WTC11 (cell line): ENCODE measurements around the gene SMIM20. TPM values are rescaled to one million over a fixed set of nuclear protein-coding genes. Genes with fewer than 3 reads are reported as not detected.

Experiments
- ATAC-seq: fragments of 200-7000 bp; cut with Tn5 transposase; 2 replicates; pipeline ENCODE4 v1.10.0; 2021; ENCODE audit warnings: mild to moderate bottlenecking, moderate library complexity
- CTCF ChIA-PET: fragments of 300-600 bp; sonication (Branson Sonifier 250); formaldehyde crosslinking; loops from one replicate; lab custom pipeline; 2021; ENCODE audit warnings: antibody characterized with exemption; lab: Charles Lee
- POLR2A ChIA-PET: fragments of 350-600 bp; sonication (Branson Sonifier 250); formaldehyde crosslinking; loops from one replicate; lab custom pipeline; 2021; ENCODE audit warnings: antibody characterized with exemption; lab: Charles Lee
- DNase-seq: peaks from one replicate; pipeline ENCODE4 v3.0.0; 2021; ENCODE audit warnings: low spot score
- H3K27ac Mint-ChIP-seq: 2 replicates; pipeline ENCODE4 v1.8.0; 2021; ENCODE audit warnings: mixed read lengths
- H3K27me3 Mint-ChIP-seq: 2 replicates; pipeline ENCODE4 v1.8.0; 2021; ENCODE audit warnings: low read depth, mild to moderate bottlenecking, moderate library complexity, mixed read lengths
- H3K36me3 Mint-ChIP-seq: 2 replicates; pipeline ENCODE4 v1.8.0; 2021; ENCODE audit warnings: mixed read lengths
- H3K4me1 Mint-ChIP-seq: 2 replicates; pipeline ENCODE4 v1.8.0; 2022; ENCODE audit warnings: mixed read lengths
- H3K4me3 Mint-ChIP-seq: 2 replicates; pipeline ENCODE4 v1.8.0; 2021; ENCODE audit warnings: mild to moderate bottlenecking, moderate library complexity, mixed read lengths
- H3K9me3 Mint-ChIP-seq: 2 replicates; pipeline ENCODE4 v1.8.0; 2021; ENCODE audit warnings: mixed read lengths
- EMX1 ChIP-seq: fragments of 250-450 bp; sonication (Bioruptor Pico); IDR thresholded peaks from 2 replicates; pipeline ENCODE4 v1.8.0; 2021; ENCODE audit warnings: mild to moderate bottlenecking
- FOXP1 ChIP-seq: sonication (generic); formaldehyde crosslinking; IDR thresholded peaks from 2 replicates; pipeline ENCODE4 v1.8.0; 2022; ENCODE audit warnings: missing genetic modification reagents, mild to moderate bottlenecking, moderate library complexity, borderline replicate concordance
- JAZF1 ChIP-seq: fragments of 250-450 bp; sonication (Bioruptor Pico); IDR thresholded peaks from 2 replicates; pipeline ENCODE4 v1.9.0; 2021; ENCODE audit warnings: moderate library complexity, mild to moderate bottlenecking, inconsistent platforms
- KAT7 ChIP-seq: sonication (generic); formaldehyde crosslinking; IDR thresholded peaks from 2 replicates; pipeline ENCODE4 v1.8.1; 2023; ENCODE audit warnings: missing genetic modification reagents, mild to moderate bottlenecking, borderline replicate concordance
- MXD4 ChIP-seq: fragments of 250-450 bp; sonication (Bioruptor Pico); IDR thresholded peaks from 2 replicates; pipeline ENCODE4 v1.8.0; 2021; ENCODE audit warnings: mild to moderate bottlenecking, moderate library complexity, borderline replicate concordance
- NR2C2 ChIP-seq: sonication (generic); formaldehyde crosslinking; IDR thresholded peaks from 2 replicates; pipeline ENCODE4 v1.8.0; 2022; ENCODE audit warnings: mild to moderate bottlenecking, missing genetic modification reagents
- RORB ChIP-seq: fragments of 250-450 bp; sonication (Bioruptor Pico); IDR thresholded peaks from 2 replicates; pipeline ENCODE4 v1.9.0; 2021; ENCODE audit warnings: mild to moderate bottlenecking
- SP1 ChIP-seq: sonication (generic); formaldehyde crosslinking; conservative IDR thresholded peaks from 2 replicates; pipeline ENCODE4 v1.8.1; 2022; ENCODE audit warnings: missing genetic modification reagents
- TCF7 ChIP-seq: sonication (generic); formaldehyde crosslinking; IDR thresholded peaks from 2 replicates; pipeline ENCODE4 v1.8.0; 2022; ENCODE audit warnings: mild to moderate bottlenecking, low read depth, missing genetic modification reagents, moderate library complexity
- TEAD1 ChIP-seq: sonication (generic); formaldehyde crosslinking; IDR thresholded peaks from 2 replicates; pipeline ENCODE4 v1.8.0; 2022; ENCODE audit warnings: mild to moderate bottlenecking, missing genetic modification reagents
- TP53 ChIP-seq: sonication (generic); formaldehyde crosslinking; IDR thresholded peaks from 2 replicates; pipeline ENCODE4 v1.8.1; 2023; ENCODE audit warnings: mild to moderate bottlenecking, missing genetic modification reagents
- ZBTB21 ChIP-seq: sonication (generic); formaldehyde crosslinking; IDR thresholded peaks from 2 replicates; pipeline ENCODE4 v1.8.1; 2023; ENCODE audit warnings: mild to moderate bottlenecking, missing genetic modification reagents, borderline replicate concordance
- ZNF121 ChIP-seq: sonication (generic); formaldehyde crosslinking; IDR thresholded peaks from 2 replicates; pipeline ENCODE4 v1.8.0; 2023; ENCODE audit warnings: missing genetic modification reagents
- ZNF138 ChIP-seq: sonication (generic); formaldehyde crosslinking; conservative IDR thresholded peaks from 2 replicates; pipeline ENCODE4 v1.8.1; 2022; ENCODE audit warnings: mild to moderate bottlenecking, moderate library complexity, missing genetic modification reagents
- ZNF219 ChIP-seq: sonication (generic); formaldehyde crosslinking; IDR thresholded peaks from 2 replicates; pipeline ENCODE4 v1.8.0; 2023; ENCODE audit warnings: missing genetic modification reagents, mild to moderate bottlenecking, borderline replicate concordance
- ZNF263 ChIP-seq: sonication (generic); formaldehyde crosslinking; IDR thresholded peaks from 2 replicates; pipeline ENCODE4 v1.8.1; 2022; ENCODE audit warnings: low read depth, mild to moderate bottlenecking, moderate library complexity, missing genetic modification reagents
- ZNF416 ChIP-seq: fragments of 250-450 bp; sonication (Bioruptor Pico); IDR thresholded peaks from 2 replicates; pipeline ENCODE4 v1.9.0; 2021; ENCODE audit warnings: mild to moderate bottlenecking, inconsistent platforms
- total RNA-seq: library from RNA; stranded (reverse); gene quantifications from 3 replicates; pipeline ENCODE4 v1.2.3, GENCODE V29; 2021
- TF ChIP-seq, protein P1 (sequence below): fragments of 250-450 bp; sonication (Bioruptor Pico); conservative IDR thresholded peaks from 2 replicates; pipeline ENCODE4 v1.9.0; 2021; ENCODE audit warnings: mild to moderate bottlenecking
- TF ChIP-seq, protein P2 (sequence below): fragments of 250-450 bp; sonication (Bioruptor Pico); IDR thresholded peaks from 2 replicates; pipeline ENCODE4 v1.9.0; 2021; ENCODE audit warnings: mild to moderate bottlenecking
- TF ChIP-seq, protein P3 (sequence below): sonication (generic); formaldehyde crosslinking; IDR thresholded peaks from 2 replicates; pipeline ENCODE4 v1.8.0; 2023; ENCODE audit warnings: mild to moderate bottlenecking, missing genetic modification reagents
- TF ChIP-seq, protein P4 (sequence below): sonication (generic); formaldehyde crosslinking; IDR thresholded peaks from 2 replicates; pipeline ENCODE4 v1.8.0; 2022; ENCODE audit warnings: mild to moderate bottlenecking, missing genetic modification reagents
- TF ChIP-seq, protein P5 (sequence below): sonication (generic); formaldehyde crosslinking; IDR thresholded peaks from 2 replicates; pipeline ENCODE4 v1.8.0; 2023; ENCODE audit warnings: missing genetic modification reagents
- TF ChIP-seq, protein P6 (sequence below): sonication (generic); formaldehyde crosslinking; IDR thresholded peaks from 2 replicates; pipeline ENCODE4 v1.8.1; 2022; ENCODE audit warnings: low read depth, missing genetic modification reagents, borderline replicate concordance
- TF ChIP-seq, protein P7 (sequence below): sonication (generic); formaldehyde crosslinking; IDR thresholded peaks from 2 replicates; pipeline ENCODE4 v1.8.0; 2022; ENCODE audit warnings: mild to moderate bottlenecking, missing genetic modification reagents

The SMIM20 gene
- total RNA-seq, 1 experiment from 2014 or later, result 39.4 TPM

DNA sequence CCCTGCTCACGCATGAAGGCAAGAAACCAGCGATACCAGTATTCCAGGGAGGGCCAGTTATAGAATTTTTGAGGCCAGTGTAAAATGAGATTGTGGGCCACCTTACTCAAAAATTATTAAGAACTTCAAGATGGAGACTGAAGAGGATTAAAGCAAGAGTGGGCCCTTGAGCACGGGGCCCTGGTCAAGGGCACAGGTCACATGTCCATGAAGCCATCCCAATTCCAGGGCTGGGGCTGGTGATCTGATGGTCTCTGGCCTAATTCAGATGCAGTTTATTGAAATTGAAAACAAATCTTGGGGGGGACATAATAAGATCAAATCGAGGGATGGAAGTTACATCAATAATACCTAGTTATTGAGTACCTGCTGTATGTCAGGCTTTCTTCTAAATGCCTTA, 58.3 kb downstream of the SMIM20 start:
- ATAC-seq, result no peak
- Mint-ChIP-seq H3K27ac (no peak overlapping the region), H3K9me3 (peaks cover 23% of the 10 kb centered on the region), H3K4me3 (no peak overlapping the region), H3K36me3 (peaks cover 15% of the 10 kb centered on the region), H3K4me1 (peaks cover 17% of the 10 kb centered on the region), H3K27me3 (peaks cover 8% of the 10 kb centered on the region)
- CTCF ChIA-PET, result interaction anchor here (3.8 kb wide), 1 partner anchor 16 kb away, joined by 17 read pairs; no protein-coding TSS in a partner anchor
- DNase-seq, result no peak
- POLR2A ChIA-PET, result no interaction called here
- no peak for TF ChIP-seq TEAD1
- TF ChIP-seq, protein P1, sequence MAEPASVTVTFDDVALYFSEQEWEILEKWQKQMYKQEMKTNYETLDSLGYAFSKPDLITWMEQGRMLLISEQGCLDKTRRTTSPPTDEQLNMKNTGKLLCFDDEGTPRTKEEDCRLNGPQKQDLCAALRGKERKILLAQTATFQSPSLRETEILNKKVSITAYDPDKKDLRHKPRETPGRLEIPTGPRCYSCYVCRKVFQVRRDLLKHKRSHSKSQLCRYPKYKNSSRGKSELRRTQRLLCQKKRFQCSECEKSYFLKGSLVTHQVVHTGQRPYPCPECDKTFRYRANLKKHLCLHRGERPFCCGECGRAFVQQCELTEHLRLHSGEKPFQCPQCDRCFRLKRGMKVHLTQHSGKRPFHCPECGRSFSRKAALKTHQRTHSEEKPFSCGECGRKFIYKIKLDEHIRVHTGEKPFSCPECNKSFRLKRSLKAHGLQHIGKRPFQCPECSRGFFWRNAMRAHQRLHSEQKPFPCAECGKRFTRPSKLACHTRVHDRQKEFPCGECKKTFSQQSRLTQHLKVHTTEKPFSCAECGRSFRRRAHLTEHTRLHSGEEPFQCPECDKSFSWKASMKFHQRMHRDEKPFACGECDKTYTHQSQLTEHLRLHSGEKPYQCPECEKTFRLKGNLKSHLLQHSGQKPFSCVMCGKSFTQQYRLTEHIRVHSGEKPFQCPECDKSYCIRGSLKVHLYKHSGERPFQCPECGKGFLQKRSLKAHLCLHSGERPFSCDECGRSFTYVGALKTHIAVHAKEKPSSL (CRISPR knock-in tag), result no peak
- TF ChIP-seq ZNF219 (CRISPR knock-in tag), result no peak
- TF ChIP-seq, protein P2, sequence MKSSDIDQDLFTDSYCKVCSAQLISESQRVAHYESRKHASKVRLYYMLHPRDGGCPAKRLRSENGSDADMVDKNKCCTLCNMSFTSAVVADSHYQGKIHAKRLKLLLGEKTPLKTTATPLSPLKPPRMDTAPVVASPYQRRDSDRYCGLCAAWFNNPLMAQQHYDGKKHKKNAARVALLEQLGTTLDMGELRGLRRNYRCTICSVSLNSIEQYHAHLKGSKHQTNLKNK (CRISPR knock-in tag), result no peak
- TF ChIP-seq, protein P3, sequence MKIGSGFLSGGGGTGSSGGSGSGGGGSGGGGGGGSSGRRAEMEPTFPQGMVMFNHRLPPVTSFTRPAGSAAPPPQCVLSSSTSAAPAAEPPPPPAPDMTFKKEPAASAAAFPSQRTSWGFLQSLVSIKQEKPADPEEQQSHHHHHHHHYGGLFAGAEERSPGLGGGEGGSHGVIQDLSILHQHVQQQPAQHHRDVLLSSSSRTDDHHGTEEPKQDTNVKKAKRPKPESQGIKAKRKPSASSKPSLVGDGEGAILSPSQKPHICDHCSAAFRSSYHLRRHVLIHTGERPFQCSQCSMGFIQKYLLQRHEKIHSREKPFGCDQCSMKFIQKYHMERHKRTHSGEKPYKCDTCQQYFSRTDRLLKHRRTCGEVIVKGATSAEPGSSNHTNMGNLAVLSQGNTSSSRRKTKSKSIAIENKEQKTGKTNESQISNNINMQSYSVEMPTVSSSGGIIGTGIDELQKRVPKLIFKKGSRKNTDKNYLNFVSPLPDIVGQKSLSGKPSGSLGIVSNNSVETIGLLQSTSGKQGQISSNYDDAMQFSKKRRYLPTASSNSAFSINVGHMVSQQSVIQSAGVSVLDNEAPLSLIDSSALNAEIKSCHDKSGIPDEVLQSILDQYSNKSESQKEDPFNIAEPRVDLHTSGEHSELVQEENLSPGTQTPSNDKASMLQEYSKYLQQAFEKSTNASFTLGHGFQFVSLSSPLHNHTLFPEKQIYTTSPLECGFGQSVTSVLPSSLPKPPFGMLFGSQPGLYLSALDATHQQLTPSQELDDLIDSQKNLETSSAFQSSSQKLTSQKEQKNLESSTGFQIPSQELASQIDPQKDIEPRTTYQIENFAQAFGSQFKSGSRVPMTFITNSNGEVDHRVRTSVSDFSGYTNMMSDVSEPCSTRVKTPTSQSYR (CRISPR knock-in tag), result no peak
- TF ChIP-seq RORB (CRISPR knock-in tag), result no peak
- no peak for TF ChIP-seq EMX1 (CRISPR knock-in tag)
- TF ChIP-seq, protein P4, sequence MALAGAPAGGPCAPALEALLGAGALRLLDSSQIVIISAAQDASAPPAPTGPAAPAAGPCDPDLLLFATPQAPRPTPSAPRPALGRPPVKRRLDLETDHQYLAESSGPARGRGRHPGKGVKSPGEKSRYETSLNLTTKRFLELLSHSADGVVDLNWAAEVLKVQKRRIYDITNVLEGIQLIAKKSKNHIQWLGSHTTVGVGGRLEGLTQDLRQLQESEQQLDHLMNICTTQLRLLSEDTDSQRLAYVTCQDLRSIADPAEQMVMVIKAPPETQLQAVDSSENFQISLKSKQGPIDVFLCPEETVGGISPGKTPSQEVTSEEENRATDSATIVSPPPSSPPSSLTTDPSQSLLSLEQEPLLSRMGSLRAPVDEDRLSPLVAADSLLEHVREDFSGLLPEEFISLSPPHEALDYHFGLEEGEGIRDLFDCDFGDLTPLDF, result no peak
- no peak for TF ChIP-seq ZBTB21
- TF ChIP-seq NR2C2, result no peak
- TF ChIP-seq, protein P5, sequence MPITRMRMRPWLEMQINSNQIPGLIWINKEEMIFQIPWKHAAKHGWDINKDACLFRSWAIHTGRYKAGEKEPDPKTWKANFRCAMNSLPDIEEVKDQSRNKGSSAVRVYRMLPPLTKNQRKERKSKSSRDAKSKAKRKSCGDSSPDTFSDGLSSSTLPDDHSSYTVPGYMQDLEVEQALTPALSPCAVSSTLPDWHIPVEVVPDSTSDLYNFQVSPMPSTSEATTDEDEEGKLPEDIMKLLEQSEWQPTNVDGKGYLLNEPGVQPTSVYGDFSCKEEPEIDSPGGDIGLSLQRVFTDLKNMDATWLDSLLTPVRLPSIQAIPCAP (CRISPR knock-in tag), result no peak
- TF ChIP-seq FOXP1 (CRISPR knock-in tag), result no peak
- no peak for TF ChIP-seq ZNF138 (CRISPR knock-in tag)

DNA sequence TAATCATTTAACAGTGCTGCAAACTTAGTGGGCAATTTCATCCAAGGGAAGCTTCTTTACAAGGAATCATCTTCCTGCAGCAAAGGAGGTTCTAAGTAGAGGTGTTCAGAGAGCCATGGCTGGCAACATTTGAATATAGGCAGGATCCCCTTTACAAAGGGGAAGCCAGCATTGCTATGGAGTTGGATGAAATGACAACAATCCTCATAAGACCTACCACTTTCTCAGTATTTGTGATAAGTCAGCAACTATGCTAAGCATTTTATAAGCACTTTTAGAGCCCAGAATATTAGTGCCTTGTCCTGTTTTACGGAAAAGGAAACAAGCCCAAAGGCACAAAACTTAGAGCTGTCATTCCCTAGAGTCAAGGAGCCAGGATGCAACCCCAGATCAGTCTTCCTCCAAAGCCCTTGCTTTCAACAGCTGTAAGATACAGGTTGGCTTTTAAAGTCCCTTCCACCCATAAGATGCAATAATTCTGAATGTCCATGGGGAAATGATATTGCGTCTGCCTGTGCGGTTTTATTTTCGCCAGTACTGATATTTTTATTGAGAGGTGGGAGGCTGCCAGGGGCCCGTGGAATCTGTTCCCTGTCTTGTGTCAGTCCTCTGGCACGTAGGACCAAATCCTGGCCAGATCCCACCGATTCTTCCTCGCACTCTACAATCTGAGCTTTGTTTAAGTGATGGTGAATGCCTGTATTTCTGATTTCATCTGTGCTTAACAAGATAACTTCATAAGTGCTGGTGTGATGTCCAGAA, 59.1 kb downstream of the SMIM20 start:
- Mint-ChIP-seq H3K36me3 (peaks cover 15% of the 10 kb centered on the region), H3K27me3 (peaks cover 8% of the 10 kb centered on the region), H3K4me1 (peaks cover 25% of the 10 kb centered on the region), H3K27ac (no peak overlapping the region), H3K4me3 (no peak overlapping the region), H3K9me3 (peaks cover 23% of the 10 kb centered on the region)
- POLR2A ChIA-PET, result no interaction called here
- CTCF ChIA-PET, result interaction anchor here (1.5 kb wide), 1 partner anchor 20 kb away, joined by 4 read pairs; no protein-coding TSS in a partner anchor
- TF ChIP-seq TCF7 (CRISPR knock-in tag) (no peak), MXD4 (no peak), ZNF219 (CRISPR knock-in tag) (no peak), ZNF263 (CRISPR knock-in tag) (no peak), JAZF1 (CRISPR knock-in tag) (no peak), ZNF121 (CRISPR knock-in tag) (no peak), KAT7 (no peak), SP1 (no peak), ZNF416 (CRISPR knock-in tag) (no peak), NR2C2 (no peak), TP53 (CRISPR knock-in tag) (no peak)
- TF ChIP-seq, protein P6, sequence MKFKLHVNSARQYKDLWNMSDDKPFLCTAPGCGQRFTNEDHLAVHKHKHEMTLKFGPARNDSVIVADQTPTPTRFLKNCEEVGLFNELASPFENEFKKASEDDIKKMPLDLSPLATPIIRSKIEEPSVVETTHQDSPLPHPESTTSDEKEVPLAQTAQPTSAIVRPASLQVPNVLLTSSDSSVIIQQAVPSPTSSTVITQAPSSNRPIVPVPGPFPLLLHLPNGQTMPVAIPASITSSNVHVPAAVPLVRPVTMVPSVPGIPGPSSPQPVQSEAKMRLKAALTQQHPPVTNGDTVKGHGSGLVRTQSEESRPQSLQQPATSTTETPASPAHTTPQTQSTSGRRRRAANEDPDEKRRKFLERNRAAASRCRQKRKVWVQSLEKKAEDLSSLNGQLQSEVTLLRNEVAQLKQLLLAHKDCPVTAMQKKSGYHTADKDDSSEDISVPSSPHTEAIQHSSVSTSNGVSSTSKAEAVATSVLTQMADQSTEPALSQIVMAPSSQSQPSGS (CRISPR knock-in tag), result no peak
- TF ChIP-seq, protein P7, sequence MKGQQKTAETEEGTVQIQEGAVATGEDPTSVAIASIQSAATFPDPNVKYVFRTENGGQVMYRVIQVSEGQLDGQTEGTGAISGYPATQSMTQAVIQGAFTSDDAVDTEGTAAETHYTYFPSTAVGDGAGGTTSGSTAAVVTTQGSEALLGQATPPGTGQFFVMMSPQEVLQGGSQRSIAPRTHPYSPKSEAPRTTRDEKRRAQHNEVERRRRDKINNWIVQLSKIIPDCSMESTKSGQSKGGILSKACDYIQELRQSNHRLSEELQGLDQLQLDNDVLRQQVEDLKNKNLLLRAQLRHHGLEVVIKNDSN (CRISPR knock-in tag), result no peak
- ATAC-seq (no peak), DNase-seq (no peak)
